ENCODE measurements around the gene ZSWIM4. TPM values are rescaled to one million over a fixed set of nuclear protein-coding genes. Genes with fewer than 3 reads are reported as not detected.

The ZSWIM4 gene
- total and polyA plus RNA-seq, 2 of the 13 experiments (the other 11 are each of a cell fraction or from before 2014, with no cell fraction given), result 0.33 to 0.86 TPM

DNA sequence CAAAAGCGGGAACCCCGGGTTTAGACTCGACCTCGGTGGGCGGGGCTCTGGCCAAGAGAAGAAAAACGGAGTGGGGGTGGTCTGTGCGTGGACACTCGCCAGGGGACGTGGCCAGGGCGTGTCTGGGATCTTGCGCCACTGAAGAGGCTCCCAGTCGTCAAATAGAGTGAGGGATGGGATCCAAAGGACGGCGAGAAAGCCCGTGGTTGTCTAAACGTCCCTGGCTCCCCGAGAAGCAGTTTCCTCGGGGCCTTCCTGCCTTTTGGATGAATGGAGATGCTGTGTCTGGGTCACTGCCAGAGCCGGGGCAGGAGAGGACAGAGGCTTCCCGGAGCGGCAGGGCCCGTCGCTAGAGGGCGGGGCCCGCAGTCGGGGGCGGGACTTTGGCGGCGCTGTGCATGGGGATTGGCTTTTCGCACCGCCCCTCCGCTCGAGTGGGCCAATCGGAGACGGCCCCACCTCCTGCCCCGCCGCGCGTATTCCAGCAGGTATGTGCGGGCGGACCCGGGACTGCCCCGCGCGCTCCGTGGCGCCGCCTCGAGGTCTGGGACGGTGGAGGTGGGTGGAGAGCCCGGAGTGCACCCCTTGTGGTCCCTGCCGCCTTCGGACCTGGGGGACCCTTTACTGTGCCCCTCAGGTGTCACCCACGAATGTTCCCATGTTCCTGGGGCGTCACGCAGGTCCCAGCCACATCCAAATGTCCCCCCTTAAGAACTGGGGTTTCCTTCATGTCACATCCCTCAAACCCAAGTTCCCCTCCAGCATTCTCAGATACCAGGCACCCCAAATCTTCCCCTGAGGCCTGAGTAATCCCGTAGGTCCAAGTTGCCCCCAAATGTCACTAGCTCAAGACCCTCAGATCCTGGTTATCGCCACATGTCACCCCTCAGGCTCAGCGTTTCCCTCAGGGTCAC, 38.3 kb downstream of the ZSWIM4 start (continued):
- TF ChIP-seq ZFAT (CRISPR knock-in tag; conservative IDR thresholded peaks at IDR 0.05), result no peak
- TF ChIP-seq ARNT2 (CRISPR knock-in tag; IDR thresholded peaks at IDR 0.05; ENCODE audit: low read depth), result 0 out of 2 replicates have a peak, but pooled peaks have one; percentile 52
- TF ChIP-seq STAG1 (CRISPR knock-in tag; IDR thresholded peaks at IDR 0.05), result peak; percentile 40
- TF ChIP-seq ZNF572 (CRISPR knock-in tag; IDR thresholded peaks at IDR 0.05), result 0 out of 2 replicates have a peak, but pooled peaks have one; percentile 36
- no peak for TF ChIP-seq ZNF737 (CRISPR knock-in tag; IDR thresholded peaks at IDR 0.05; ENCODE audit: borderline replicate concordance)
- TF ChIP-seq NFE2 (CRISPR knock-in tag; IDR thresholded peaks at IDR 0.05), result no peak
- no peak for TF ChIP-seq ZNF780A (CRISPR knock-in tag; IDR thresholded peaks at IDR 0.05)
- TF ChIP-seq ADNP (CRISPR knock-in tag; IDR thresholded peaks at IDR 0.05), result no peak
- no peak for TF ChIP-seq ZNF768 (CRISPR knock-in tag; IDR thresholded peaks at IDR 0.05)
- TF ChIP-seq, protein P1, sequence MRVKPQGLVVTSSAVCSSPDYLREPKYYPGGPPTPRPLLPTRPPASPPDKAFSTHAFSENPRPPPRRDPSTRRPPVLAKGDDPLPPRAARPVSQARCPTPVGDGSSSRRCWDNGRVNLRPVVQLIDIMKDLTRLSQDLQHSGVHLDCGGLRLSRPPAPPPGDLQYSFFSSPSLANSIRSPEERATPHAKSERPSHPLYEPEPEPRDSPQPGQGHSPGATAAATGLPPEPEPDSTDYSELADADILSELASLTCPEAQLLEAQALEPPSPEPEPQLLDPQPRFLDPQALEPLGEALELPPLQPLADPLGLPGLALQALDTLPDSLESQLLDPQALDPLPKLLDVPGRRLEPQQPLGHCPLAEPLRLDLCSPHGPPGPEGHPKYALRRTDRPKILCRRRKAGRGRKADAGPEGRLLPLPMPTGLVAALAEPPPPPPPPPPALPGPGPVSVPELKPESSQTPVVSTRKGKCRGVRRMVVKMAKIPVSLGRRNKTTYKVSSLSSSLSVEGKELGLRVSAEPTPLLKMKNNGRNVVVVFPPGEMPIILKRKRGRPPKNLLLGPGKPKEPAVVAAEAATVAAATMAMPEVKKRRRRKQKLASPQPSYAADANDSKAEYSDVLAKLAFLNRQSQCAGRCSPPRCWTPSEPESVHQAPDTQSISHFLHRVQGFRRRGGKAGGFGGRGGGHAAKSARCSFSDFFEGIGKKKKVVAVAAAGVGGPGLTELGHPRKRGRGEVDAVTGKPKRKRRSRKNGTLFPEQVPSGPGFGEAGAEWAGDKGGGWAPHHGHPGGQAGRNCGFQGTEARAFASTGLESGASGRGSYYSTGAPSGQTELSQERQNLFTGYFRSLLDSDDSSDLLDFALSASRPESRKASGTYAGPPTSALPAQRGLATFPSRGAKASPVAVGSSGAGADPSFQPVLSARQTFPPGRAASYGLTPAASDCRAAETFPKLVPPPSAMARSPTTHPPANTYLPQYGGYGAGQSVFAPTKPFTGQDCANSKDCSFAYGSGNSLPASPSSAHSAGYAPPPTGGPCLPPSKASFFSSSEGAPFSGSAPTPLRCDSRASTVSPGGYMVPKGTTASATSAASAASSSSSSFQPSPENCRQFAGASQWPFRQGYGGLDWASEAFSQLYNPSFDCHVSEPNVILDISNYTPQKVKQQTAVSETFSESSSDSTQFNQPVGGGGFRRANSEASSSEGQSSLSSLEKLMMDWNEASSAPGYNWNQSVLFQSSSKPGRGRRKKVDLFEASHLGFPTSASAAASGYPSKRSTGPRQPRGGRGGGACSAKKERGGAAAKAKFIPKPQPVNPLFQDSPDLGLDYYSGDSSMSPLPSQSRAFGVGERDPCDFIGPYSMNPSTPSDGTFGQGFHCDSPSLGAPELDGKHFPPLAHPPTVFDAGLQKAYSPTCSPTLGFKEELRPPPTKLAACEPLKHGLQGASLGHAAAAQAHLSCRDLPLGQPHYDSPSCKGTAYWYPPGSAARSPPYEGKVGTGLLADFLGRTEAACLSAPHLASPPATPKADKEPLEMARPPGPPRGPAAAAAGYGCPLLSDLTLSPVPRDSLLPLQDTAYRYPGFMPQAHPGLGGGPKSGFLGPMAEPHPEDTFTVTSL (CRISPR knock-in tag; IDR thresholded peaks at IDR 0.05; ENCODE audit: borderline replicate concordance), result 0 out of 2 replicates have a peak, but pooled peaks have one; percentile 26
- TF ChIP-seq ZKSCAN1 (IDR thresholded peaks at IDR 0.05; ENCODE audit: low read length), result no peak
- TF ChIP-seq, protein P2, sequence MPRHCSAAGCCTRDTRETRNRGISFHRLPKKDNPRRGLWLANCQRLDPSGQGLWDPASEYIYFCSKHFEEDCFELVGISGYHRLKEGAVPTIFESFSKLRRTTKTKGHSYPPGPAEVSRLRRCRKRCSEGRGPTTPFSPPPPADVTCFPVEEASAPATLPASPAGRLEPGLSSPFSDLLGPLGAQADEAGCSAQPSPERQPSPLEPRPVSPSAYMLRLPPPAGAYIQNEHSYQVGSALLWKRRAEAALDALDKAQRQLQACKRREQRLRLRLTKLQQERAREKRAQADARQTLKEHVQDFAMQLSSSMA (CRISPR knock-in tag; IDR thresholded peaks at IDR 0.05), result no peak
- no peak for TF ChIP-seq ZNF224 (CRISPR knock-in tag; IDR thresholded peaks at IDR 0.05)
- TF ChIP-seq, protein P3, sequence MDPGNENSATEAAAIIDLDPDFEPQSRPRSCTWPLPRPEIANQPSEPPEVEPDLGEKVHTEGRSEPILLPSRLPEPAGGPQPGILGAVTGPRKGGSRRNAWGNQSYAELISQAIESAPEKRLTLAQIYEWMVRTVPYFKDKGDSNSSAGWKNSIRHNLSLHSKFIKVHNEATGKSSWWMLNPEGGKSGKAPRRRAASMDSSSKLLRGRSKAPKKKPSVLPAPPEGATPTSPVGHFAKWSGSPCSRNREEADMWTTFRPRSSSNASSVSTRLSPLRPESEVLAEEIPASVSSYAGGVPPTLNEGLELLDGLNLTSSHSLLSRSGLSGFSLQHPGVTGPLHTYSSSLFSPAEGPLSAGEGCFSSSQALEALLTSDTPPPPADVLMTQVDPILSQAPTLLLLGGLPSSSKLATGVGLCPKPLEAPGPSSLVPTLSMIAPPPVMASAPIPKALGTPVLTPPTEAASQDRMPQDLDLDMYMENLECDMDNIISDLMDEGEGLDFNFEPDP (CRISPR knock-in tag; conservative IDR thresholded peaks at IDR 0.05), result no peak
- TF ChIP-seq, protein P4, sequence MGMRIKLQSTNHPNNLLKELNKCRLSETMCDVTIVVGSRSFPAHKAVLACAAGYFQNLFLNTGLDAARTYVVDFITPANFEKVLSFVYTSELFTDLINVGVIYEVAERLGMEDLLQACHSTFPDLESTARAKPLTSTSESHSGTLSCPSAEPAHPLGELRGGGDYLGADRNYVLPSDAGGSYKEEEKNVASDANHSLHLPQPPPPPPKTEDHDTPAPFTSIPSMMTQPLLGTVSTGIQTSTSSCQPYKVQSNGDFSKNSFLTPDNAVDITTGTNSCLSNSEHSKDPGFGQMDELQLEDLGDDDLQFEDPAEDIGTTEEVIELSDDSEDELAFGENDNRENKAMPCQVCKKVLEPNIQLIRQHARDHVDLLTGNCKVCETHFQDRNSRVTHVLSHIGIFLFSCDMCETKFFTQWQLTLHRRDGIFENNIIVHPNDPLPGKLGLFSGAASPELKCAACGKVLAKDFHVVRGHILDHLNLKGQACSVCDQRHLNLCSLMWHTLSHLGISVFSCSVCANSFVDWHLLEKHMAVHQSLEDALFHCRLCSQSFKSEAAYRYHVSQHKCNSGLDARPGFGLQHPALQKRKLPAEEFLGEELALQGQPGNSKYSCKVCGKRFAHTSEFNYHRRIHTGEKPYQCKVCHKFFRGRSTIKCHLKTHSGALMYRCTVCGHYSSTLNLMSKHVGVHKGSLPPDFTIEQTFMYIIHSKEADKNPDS (CRISPR knock-in tag; IDR thresholded peaks at IDR 0.05), result no peak
- TF ChIP-seq, protein P5, sequence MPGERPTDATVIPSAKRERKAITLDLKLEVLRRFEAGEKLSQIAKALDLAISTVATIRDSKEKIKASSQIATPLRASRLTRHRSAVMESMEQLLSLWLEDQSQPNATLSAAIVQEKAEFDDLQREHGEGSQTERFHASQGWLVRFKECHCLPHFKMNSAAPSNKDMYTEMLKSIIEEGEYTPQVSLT (CRISPR knock-in tag; IDR thresholded peaks at IDR 0.05; ENCODE audit: borderline replicate concordance, low read depth), result no peak
- no peak for TF ChIP-seq ZNF546 (CRISPR knock-in tag; conservative IDR thresholded peaks at IDR 0.05)
